ENCODE results near the gene RPN2. TPM values are rescaled to one million over a fixed set of nuclear protein-coding genes. Genes with fewer than 3 reads are reported as not detected.

The RPN2 gene
- total RNA-seq, 1 experiment from 2014 or later, result 222 TPM

GRCh38 chr20:37152284-37152683 is 26.8 kb upstream of the RPN2 start:
- no TSS peak for BruUV-seq (replicated peaks)
- no peak overlapping the region for H3K27ac ChIP-seq (ENCODE audit: low read depth, low read length, poor library complexity, severe bottlenecking)
- ChIA-PET POLR2A (ENCODE audit: low non-redundant PET) (no interaction called here), CTCF (interaction anchor here (0.6 kb wide), 1 partner anchor 63 kb away, joined by 4 read pairs; no protein-coding TSS in a partner anchor)
- no peak overlapping the region for H3K4me3 ChIP-seq (ENCODE audit: low read depth, low read length, poor library complexity, severe bottlenecking)
- no peaks in the 10 kb centered on the region for H3K4me1 ChIP-seq (ENCODE audit: insufficient read depth, low read length, poor library complexity, severe bottlenecking)
- TF ChIP-seq CTCF (conservative IDR thresholded peaks at IDR 0.05; ENCODE audit: low read depth, low read length), result no peak
- TF ChIP-seq EZH2 (IDR thresholded peaks at IDR 0.05; ENCODE audit: borderline replicate concordance, low read depth, low read length, poor library complexity, severe bottlenecking), result no peak
- no peak for DNase-seq (ENCODE audit: low spot score)
- intact Hi-C loops (cut with micrococcal nuclease; ENCODE audit: unreplicated experiment), result no loop called here
- H3K36me3 ChIP-seq (ENCODE audit: insufficient read depth, low read length, poor library complexity, severe bottlenecking), result no peaks in the 10 kb centered on the region
- H3K27me3 ChIP-seq (replicated peaks; ENCODE audit: insufficient read depth, low read depth, low read length, poor library complexity), result no peaks in the 10 kb centered on the region
- no peaks in the 10 kb centered on the region for H3K9me3 ChIP-seq (ENCODE audit: low read depth, low read length, poor library complexity, severe bottlenecking)

- Histone ChIP-seq H3K4me3 (ENCODE audit: low read depth, low read length, poor library complexity, severe bottlenecking) (no peak overlapping the region), H3K4me1 (ENCODE audit: insufficient read depth, low read length, poor library complexity, severe bottlenecking) (no peaks in the 10 kb centered on the region), H3K36me3 (ENCODE audit: insufficient read depth, low read length, poor library complexity, severe bottlenecking) (no peaks in the 10 kb centered on the region), H3K27ac (ENCODE audit: low read depth, low read length, poor library complexity, severe bottlenecking) (no peak overlapping the region), H3K27me3 (replicated peaks; ENCODE audit: insufficient read depth, low read depth, low read length, poor library complexity) (no peaks in the 10 kb centered on the region), H3K9me3 (ENCODE audit: low read depth, low read length, poor library complexity, severe bottlenecking) (no peaks in the 10 kb centered on the region)
- POLR2A ChIA-PET (ENCODE audit: low non-redundant PET), result no interaction called here
- TF ChIP-seq EZH2 (IDR thresholded peaks at IDR 0.05; ENCODE audit: borderline replicate concordance, low read depth, low read length, poor library complexity, severe bottlenecking) (no peak), CTCF (conservative IDR thresholded peaks at IDR 0.05; ENCODE audit: low read depth, low read length) (no peak)
- DNase-seq (ENCODE audit: low spot score), result no peak
- BruUV-seq (replicated peaks), result no TSS peak
- CTCF ChIA-PET, result no interaction called here
- intact Hi-C loops (cut with micrococcal nuclease; ENCODE audit: unreplicated experiment), result no loop called here
These were observed 24.3 kb upstream of the RPN2 start for GRCh38 chr20:37154684-37155298.

GRCh38 chr20:37155987-37156386 is 23.1 kb upstream of the RPN2 start:
- Histone ChIP-seq H3K4me3 (ENCODE audit: low read depth, low read length, poor library complexity, severe bottlenecking) (no peak overlapping the region), H3K27me3 (replicated peaks; ENCODE audit: insufficient read depth, low read depth, low read length, poor library complexity) (no peaks in the 10 kb centered on the region), H3K4me1 (ENCODE audit: insufficient read depth, low read length, poor library complexity, severe bottlenecking) (no peaks in the 10 kb centered on the region), H3K9me3 (ENCODE audit: low read depth, low read length, poor library complexity, severe bottlenecking) (no peaks in the 10 kb centered on the region), H3K27ac (ENCODE audit: low read depth, low read length, poor library complexity, severe bottlenecking) (no peak overlapping the region), H3K36me3 (ENCODE audit: insufficient read depth, low read length, poor library complexity, severe bottlenecking) (no peaks in the 10 kb centered on the region)
- no TSS peak for BruUV-seq (replicated peaks)
- DNase-seq (ENCODE audit: low spot score), result no peak
- POLR2A ChIA-PET (ENCODE audit: low non-redundant PET), result no interaction called here
- CTCF ChIA-PET, result no interaction called here
- TF ChIP-seq EZH2 (IDR thresholded peaks at IDR 0.05; ENCODE audit: borderline replicate concordance, low read depth, low read length, poor library complexity, severe bottlenecking) (no peak), CTCF (conservative IDR thresholded peaks at IDR 0.05; ENCODE audit: low read depth, low read length) (no peak)
- intact Hi-C loops (cut with micrococcal nuclease; ENCODE audit: unreplicated experiment), result no loop called here
